KG1 (cell line): Measurements from ENCODE around the gene ANKRD30BL.
"Not testable (repeated sequence)": the region's sequence is repeated elsewhere in the genome, so short reads cannot be mapped to it uniquely, and the experiment has no call there.

ENCODE experiments used
- DNase-seq: peaks from one replicate; lab custom pipeline; 2025; lab: John Stamatoyannopoulos, UW

Gene ANKRD30BL, protein sequence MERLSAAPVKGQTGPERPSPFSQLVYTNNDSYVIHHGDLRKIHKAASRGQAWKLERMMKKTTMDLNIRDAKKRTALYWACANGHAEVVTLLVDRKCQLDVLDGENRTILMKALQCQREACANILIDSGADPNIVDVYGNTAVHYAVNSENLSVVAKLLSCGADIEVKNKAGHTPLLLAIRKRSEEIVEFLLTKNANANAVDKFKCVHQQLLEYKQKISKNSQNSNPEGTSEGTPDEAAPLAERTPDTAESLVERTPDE

DNA sequence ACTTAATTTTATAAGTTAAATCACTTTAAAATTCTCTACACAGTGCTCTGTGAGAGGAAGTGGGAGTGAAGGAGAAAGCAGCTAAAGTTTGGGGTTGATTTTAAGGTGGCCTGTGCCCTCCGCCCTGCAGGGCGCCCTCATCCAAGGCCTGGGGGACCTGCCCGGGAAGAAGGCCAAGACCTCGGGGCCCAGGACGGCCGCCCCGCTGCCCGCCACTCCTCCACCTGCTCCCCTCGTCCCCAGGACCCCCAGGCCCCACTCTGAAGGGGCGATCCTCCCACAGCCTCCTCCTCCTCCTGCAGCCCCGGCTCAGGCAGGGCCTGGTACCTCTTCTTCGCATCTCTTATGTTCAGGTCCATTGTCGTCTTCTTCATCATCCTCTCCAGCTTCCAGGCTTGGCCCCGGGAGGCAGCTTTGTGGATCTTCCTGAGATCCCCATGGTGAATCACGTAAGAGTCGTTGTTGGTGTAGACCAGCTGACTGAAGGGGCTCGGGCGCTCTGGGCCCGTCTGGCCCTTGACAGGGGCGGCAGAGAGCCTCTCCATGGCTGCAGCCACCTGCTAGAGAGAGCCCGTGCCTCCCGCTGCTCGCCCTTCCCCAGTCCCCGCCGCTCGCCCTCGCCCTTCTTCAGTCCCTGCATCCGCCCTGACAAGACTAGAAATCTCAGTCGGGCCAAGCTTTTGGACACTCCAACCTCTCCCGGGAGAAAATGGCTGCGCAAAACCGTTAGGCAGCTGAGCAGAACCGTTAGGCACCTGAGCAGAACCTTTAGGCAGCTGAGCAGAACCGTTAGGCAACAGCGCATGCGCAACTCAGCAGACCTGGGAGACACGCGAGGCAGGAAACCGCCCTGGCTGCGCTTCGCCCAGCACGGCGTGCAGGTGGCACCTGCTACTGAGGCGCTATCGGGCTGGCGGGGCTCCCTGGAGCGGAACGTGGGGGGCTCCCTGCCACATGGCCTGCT lies at the start of gene ANKRD30BL:
ANKRD30BL (minus strand) TSS at position 792 of the 964 bp plus-strand sequence; CDS start at position 545, 247 bp downstream.
- DNase-seq = not testable (repeated sequence)

DNA sequence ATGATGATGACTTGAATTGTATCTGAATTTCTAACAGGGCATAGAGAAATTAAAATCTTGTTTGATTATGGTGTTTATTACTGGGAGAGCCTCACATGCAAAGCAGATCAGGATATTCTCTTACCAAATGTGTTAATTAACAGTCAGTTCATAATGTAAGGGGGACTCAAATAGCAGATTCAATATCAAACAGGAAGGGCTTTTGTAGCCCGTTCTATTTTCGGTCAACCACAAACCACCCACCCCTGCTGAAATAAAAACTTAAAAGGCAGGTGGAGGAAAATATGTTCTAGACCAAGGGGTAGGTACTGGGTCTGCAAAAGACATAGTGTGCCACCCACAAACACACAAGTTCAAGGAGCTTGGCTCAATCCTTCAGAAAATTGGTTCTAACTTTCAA lies 41.1 kb upstream of the ANKRD30BL start:
- DNase-seq = not testable (repeated sequence)

DNA sequence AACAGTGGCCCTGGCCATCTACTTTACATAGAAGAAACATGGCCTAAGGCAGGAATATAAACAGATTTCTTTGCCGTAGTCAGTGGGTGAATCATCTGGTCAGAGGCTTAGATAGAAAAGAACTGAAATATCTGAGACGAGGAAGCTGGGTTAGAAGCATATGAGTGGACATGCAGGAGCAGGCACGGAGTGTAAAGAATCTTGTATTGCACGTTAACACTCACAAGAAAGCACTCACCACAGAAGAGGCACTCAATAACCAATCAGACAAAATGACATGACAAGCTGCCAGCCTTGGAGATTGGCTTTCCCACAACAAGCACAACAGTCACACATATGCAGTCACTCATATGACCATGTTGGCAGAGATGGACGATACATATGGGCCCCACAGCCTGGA lies 31.1 kb upstream of the ANKRD30BL start:
- DNase-seq = not testable (repeated sequence)

DNA sequence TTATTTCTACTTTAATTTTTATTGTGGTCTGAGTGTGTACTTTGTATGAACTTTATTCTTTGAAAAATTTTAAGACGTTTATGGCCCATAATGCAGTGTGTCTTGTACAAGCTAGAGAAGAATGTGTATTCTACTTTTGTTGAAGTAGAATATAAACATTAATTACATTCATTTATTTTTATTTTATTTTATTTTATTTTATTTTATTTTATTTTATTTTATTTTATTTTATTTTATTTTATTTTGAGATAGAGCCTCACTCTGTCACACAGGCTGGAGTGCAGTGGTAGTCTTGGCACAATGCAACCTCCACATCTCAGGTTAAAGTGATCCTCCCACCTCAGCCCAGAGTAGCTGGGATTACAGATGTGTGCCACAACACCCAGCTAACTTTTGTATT lies 5.3 kb upstream of the ANKRD30BL start:
- DNase-seq = not testable (repeated sequence)

DNA sequence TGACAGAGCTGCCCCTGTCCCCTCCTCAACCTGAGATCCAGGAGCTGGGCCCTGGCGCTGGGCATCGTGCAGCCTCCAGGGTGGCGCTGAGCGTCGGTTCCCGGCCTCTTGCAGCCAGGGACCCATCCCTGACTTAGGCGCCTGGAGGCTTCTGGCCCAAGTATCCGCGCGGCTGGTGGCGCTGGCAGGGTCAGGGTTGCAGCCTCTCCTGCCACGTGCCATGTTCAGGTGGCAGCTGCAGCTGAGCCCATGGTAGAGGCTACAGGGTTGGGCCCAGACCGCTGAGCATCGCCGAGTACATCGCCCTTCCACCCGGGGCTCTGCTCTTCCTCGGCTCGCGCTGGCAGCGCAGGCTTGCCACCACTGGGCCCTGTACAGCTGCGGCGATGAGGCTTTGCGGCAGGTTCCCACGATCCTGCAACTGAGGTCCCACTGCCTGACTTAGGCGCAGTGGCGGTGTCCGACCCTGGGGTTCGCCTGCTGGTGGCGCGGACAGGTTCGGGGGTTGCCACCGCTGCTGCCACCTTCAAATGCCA lies 441 bp upstream of the ANKRD30BL start:
- not testable (repeated sequence) for DNase-seq

DNA sequence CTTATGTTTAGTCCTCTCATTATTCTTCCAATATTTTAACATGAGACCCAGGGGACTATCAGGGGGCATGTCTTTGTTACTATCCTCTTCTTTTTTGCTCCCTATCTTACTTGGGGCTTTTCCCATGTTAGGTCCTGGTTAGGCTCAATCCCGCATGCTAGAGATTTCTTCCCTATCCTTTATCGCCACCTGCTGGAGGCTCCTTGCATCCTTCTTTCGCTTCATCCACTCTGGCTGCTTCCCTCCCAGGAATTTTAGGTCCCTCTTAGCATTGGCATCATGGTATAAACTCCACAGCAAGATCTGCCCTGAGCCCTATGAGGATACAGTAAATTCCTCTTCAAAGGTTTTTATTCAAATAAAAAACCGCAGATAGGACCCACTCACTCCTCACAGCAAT lies 15.0 kb downstream of the ANKRD30BL start:
- DNase-seq = not testable (repeated sequence)
